Calu3 (cell line): ENCODE data around the gene SPTBN2. TPM values are rescaled to one million over a fixed set of nuclear protein-coding genes. Genes with fewer than 3 reads are reported as not detected.
A peak's percentile ranks its signal among the peaks of the same experiment; 100 is the strongest.
"Not testable (repeated sequence)": the region's sequence is repeated elsewhere in the genome, so short reads cannot be mapped to it uniquely, and the experiment has no call there.

Experiments
- BruUV-seq: library from RNA; stranded (reverse); fragments of 400-500 nt; replicated peaks from 2 replicates; lab custom pipeline; 2021; lab: Mats Ljungman, UMichigan
- CTCF ChIA-PET: fragments of 300-600 bp; sonication (Branson Sonifier 250); formaldehyde crosslinking; loops from one replicate; lab custom pipeline; 2022; ENCODE audit warnings: antibody characterized with exemption; lab: Charles Lee
- DNase-seq: peaks from one replicate; pipeline ENCODE4 v3.0.0; 2022
- H3K27ac Mint-ChIP-seq: one replicate; pipeline ENCODE4 v1.8.0; 2022; ENCODE audit warnings: mixed read lengths; ENCODE audit not compliant: unreplicated experiment
- H3K27me3 Mint-ChIP-seq: one replicate; pipeline ENCODE4 v1.8.0; 2022; ENCODE audit warnings: mixed read lengths; ENCODE audit not compliant: unreplicated experiment
- H3K36me3 Mint-ChIP-seq: one replicate; pipeline ENCODE4 v1.8.0; 2022; ENCODE audit warnings: mild to moderate bottlenecking, moderate library complexity, mixed read lengths; ENCODE audit not compliant: insufficient read depth, unreplicated experiment
- H3K4me1 Mint-ChIP-seq: one replicate; pipeline ENCODE4 v1.8.0; 2022; ENCODE audit warnings: mild to moderate bottlenecking, low read depth, mixed read lengths; ENCODE audit not compliant: unreplicated experiment
- H3K4me3 Mint-ChIP-seq: one replicate; pipeline ENCODE4 v1.8.0; 2022; ENCODE audit warnings: mild to moderate bottlenecking, low read depth, moderate library complexity, mixed read lengths; ENCODE audit not compliant: unreplicated experiment
- H3K9me3 Mint-ChIP-seq: one replicate; pipeline ENCODE4 v1.8.0; 2022; ENCODE audit warnings: low read depth, mixed read lengths; ENCODE audit not compliant: unreplicated experiment
- CTCF ChIP-seq: fragments of 200-600 bp; IDR thresholded peaks from one replicate; pipeline ENCODE4 v1.8.0; 2022; ENCODE audit warnings: antibody characterized with exemption; ENCODE audit not compliant: unreplicated experiment
- intact Hi-C: fragments of 100-400 bp; cut with micrococcal nuclease; formaldehyde crosslinking; loops from one replicate; pipeline ENCODE4 v1.10.0; 2022; ENCODE audit not compliant: unreplicated experiment
- total RNA-seq: library from RNA; stranded (reverse); gene quantifications from 2 replicates; pipeline ENCODE4 v1.2.3, GENCODE V29; 2022

SPTBN2 gene
- total RNA-seq, 1 experiment from 2014 or later, result 41.3 TPM

- H3K36me3 Mint-ChIP-seq, result peaks cover 19% of the 10 kb centered on the region
- H3K9me3 Mint-ChIP-seq, result no peaks in the 10 kb centered on the region
- no TSS peak for BruUV-seq
- H3K4me3 Mint-ChIP-seq, result peak overlapping the region; percentile 76
- peaks cover 37% of the 10 kb centered on the region for H3K27me3 Mint-ChIP-seq
- CTCF ChIA-PET, result interaction anchor here (0.6 to 0.8 kb wide), 4 partner anchors 10 to 310 kb away, joined by 3 to 4 read pairs (median 4); no protein-coding TSS in a partner anchor
- H3K4me1 Mint-ChIP-seq, result peaks cover 29% of the 10 kb centered on the region
- peak overlapping the region; percentile 58 for H3K27ac Mint-ChIP-seq
- TF ChIP-seq CTCF, result no peak
- no peak for DNase-seq
- intact Hi-C loops, result no loop called here
These were observed 851 bp downstream of the SPTBN2 start for GRCh38 chr11:66728038-66728692.

GRCh38 chr11:66727282-66728037, 1.6 kb downstream of the SPTBN2 start:
- H3K27ac Mint-ChIP-seq, result peak overlapping the region; percentile 43
- BruUV-seq, result no TSS peak
- H3K36me3 Mint-ChIP-seq, result peaks cover 19% of the 10 kb centered on the region
- peak; percentile 36 for DNase-seq
- peaks cover 30% of the 10 kb centered on the region for H3K27me3 Mint-ChIP-seq
- no peak for TF ChIP-seq CTCF
- peak overlapping the region; percentile 73 for H3K4me3 Mint-ChIP-seq
- CTCF ChIA-PET, result interaction anchor here (0.6 to 0.8 kb wide), 2 partner anchors 20 to 107 kb away, joined by 3 read pairs; no protein-coding TSS in a partner anchor
- intact Hi-C loops, result no loop called here
- peaks cover 29% of the 10 kb centered on the region for H3K4me1 Mint-ChIP-seq
- no peaks in the 10 kb centered on the region for H3K9me3 Mint-ChIP-seq

GRCh38 chr11:66725647-66726046, 3.4 kb downstream of the SPTBN2 start:
- DNase-seq, result no peak
- Mint-ChIP-seq H3K4me1 (peaks cover 38% of the 10 kb centered on the region), H3K4me3 (no peak overlapping the region), H3K9me3 (no peaks in the 10 kb centered on the region), H3K36me3 (peaks cover 24% of the 10 kb centered on the region), H3K27me3 (peaks cover 14% of the 10 kb centered on the region), H3K27ac (no peak overlapping the region)
- intact Hi-C loops, result no loop called here
- no peak for TF ChIP-seq CTCF
- CTCF ChIA-PET, result interaction anchor here (0.7 to 1.2 kb wide), 3 partner anchors 13 to 24 kb away, joined by 3 read pairs; no protein-coding TSS in a partner anchor
- BruUV-seq, result no TSS peak

GRCh38 chr11:66725114-66725513, 3.9 kb downstream of the SPTBN2 start:
- Mint-ChIP-seq H3K4me3 (no peak overlapping the region), H3K4me1 (peaks cover 44% of the 10 kb centered on the region), H3K27ac (no peak overlapping the region), H3K36me3 (peaks cover 29% of the 10 kb centered on the region), H3K27me3 (peaks cover 14% of the 10 kb centered on the region), H3K9me3 (no peaks in the 10 kb centered on the region)
- CTCF ChIA-PET, result interaction anchor here (0.8 kb wide), 1 partner anchor 12 kb away, joined by 3 read pairs; no protein-coding TSS in a partner anchor
- no TSS peak for BruUV-seq
- intact Hi-C loops, result no loop called here
- TF ChIP-seq CTCF, result no peak
- no peak for DNase-seq

- H3K4me1 Mint-ChIP-seq, result peaks cover 53% of the 10 kb centered on the region
- intact Hi-C loops, CTCF ChIA-PET: not testable (repeated sequence)
These were observed 4.8 kb downstream of the SPTBN2 start for GRCh38 chr11:66724167-66724566.

More at GRCh38 chr11:66724167-66724566, 4.8 kb downstream of the SPTBN2 start:
- DNase-seq, H3K4me3 Mint-ChIP-seq, H3K27ac Mint-ChIP-seq, BruUV-seq, H3K9me3 Mint-ChIP-seq: not testable (repeated sequence)
- Mint-ChIP-seq H3K36me3 (peaks cover 39% of the 10 kb centered on the region), H3K27me3 (peaks cover 12% of the 10 kb centered on the region)
